HepG2 (cell line): ENCODE results near the gene GNAL. TPM values are rescaled to one million over a fixed set of nuclear protein-coding genes. Genes with fewer than 3 reads are reported as not detected.

Experiments
- ATAC-seq: fragments of 200-7000 bp; cut with Tn5 transposase; 3 replicates; pipeline ENCODE4 v1.9.1; 2020; ENCODE audit warnings: mild to moderate bottlenecking, moderate library complexity
- BruUV-seq: library from RNA; stranded (reverse); fragments of 400-500 nt; replicated peaks from 2 replicates; lab custom pipeline; 2021; lab: Mats Ljungman, UMichigan
- CTCF ChIA-PET: fragments of 300-600 bp; formaldehyde crosslinking; extraction: SDS; loops from one replicate; lab custom pipeline; 2021; ENCODE audit warnings: low total read pairs, inconsistent platforms, low intra/inter-chr PET ratio; lab: Yijun Ruan, JAX
- POLR2A ChIA-PET: fragments of 350-600 bp; sonication (Branson Sonifier 250); formaldehyde crosslinking; loops from one replicate; lab custom pipeline; 2020; ENCODE audit warnings: antibody characterized with exemption, inconsistent platforms; lab: Yijun Ruan, JAX
- DNase-seq: peaks from one replicate; pipeline ENCODE4 v3.0.0-alpha.2; 2015; ENCODE audit warnings: low spot score
- FAIRE-seq: peaks from 3 replicates; lab custom pipeline; 2011; peaks lifted over from hg19 to GRCh38; lab: Jason Lieb, UNC
- H2AFZ ChIP-seq: one replicate; pipeline ENCODE4 v1.6.1; 2011; ENCODE audit warnings: low read length, inconsistent platforms
- H3K27ac ChIP-seq: fragments of 300-600 bp; 3 replicates; pipeline ENCODE4 v1.8.0; 2011; ENCODE audit warnings: mixed run types, mild to moderate bottlenecking, mixed read lengths, low read length, inconsistent platforms; ENCODE audit not compliant: insufficient read depth; ENCODE audit errors: extremely low read length
- H3K27me3 ChIP-seq, 2 experiments: fragments of 200-600 bp in 1 of 2; 2 replicates in 1 of 2; 3 replicates in 1 of 2; pipeline versions ENCODE4 v1.6.0 to v1.8.0; 2011; ENCODE audit warnings: low read length in 2 of 2, mild to moderate bottlenecking in 2 of 2, moderate library complexity in 2 of 2, inconsistent platforms in 1 of 2; ENCODE audit not compliant: insufficient read depth in 2 of 2, control insufficient read depth in 1 of 2
- H3K36me3 ChIP-seq, 2 experiments: fragments of 200-600 bp in 1 of 2; replicated peaks in 1 of 2; 2 replicates in 1 of 2; 3 replicates in 1 of 2; pipeline versions ENCODE4 v1.5.1 to v1.8.0; 2011; ENCODE audit warnings: low read length in 2 of 2, inconsistent platforms in 1 of 2; ENCODE audit not compliant: insufficient read depth in 2 of 2, control insufficient read depth in 1 of 2
- H3K4me1 ChIP-seq: 2 replicates; pipeline ENCODE4 v1.5.1; 2012; ENCODE audit warnings: low read length, inconsistent platforms; ENCODE audit not compliant: insufficient read depth
- H3K4me2 ChIP-seq: 2 replicates; pipeline ENCODE4 v1.6.0; 2011; ENCODE audit warnings: low read depth, low read length, inconsistent platforms
- H3K4me3 ChIP-seq, 3 experiments: fragments of 200-600 bp in 1 of 3; sonication (generic), shearing (Covaris generic) in 1 of 3; replicated peaks in 1 of 3; 2 replicates each; pipeline ENCODE4 v1.5.1; 2011 to 2016; ENCODE audit warnings: low read length in 3 of 3, inconsistent platforms in 2 of 3, low read depth in 2 of 3, mild to moderate bottlenecking in 2 of 3, control low read depth in 1 of 3, mixed read lengths in 1 of 3; ENCODE audit not compliant: insufficient read depth in 1 of 3
- H3K79me2 ChIP-seq: one replicate; pipeline ENCODE4 v1.6.1; 2011; ENCODE audit warnings: low read length, inconsistent platforms; ENCODE audit not compliant: insufficient read depth
- H3K9ac ChIP-seq: 2 replicates; pipeline ENCODE4 v1.6.0; 2011; ENCODE audit warnings: mild to moderate bottlenecking, low read depth, low read length, inconsistent platforms; ENCODE audit not compliant: insufficient read depth
- H3K9me3 ChIP-seq: 2 replicates; pipeline ENCODE4 v1.5.1; 2012; ENCODE audit warnings: mild to moderate bottlenecking, low read length
- H4K20me1 ChIP-seq: 2 replicates; pipeline ENCODE4 v1.6.0; 2011; ENCODE audit warnings: inconsistent platforms, mild to moderate bottlenecking, low read length, moderate library complexity; ENCODE audit not compliant: insufficient read depth
- ATM ChIP-seq: fragments of 450-650 bp; IDR thresholded peaks from 2 replicates; pipeline ENCODE4 v1.7.1; 2017; ENCODE audit warnings: mild to moderate bottlenecking, borderline replicate concordance
- EZH2 ChIP-seq: conservative IDR thresholded peaks from 2 replicates; pipeline ENCODE4 v1.6.1; 2012; ENCODE audit warnings: mild to moderate bottlenecking, low read depth, low read length, moderate library complexity
- JUNB ChIP-seq: sonication (generic); formaldehyde crosslinking; IDR thresholded peaks from 2 replicates; pipeline ENCODE4 v1.8.0; 2022; ENCODE audit warnings: missing genetic modification reagents, mild to moderate bottlenecking, borderline replicate concordance
- MED8 ChIP-seq: sonication (generic); formaldehyde crosslinking; IDR thresholded peaks from 2 replicates; pipeline ENCODE4 v1.8.1; 2023; ENCODE audit warnings: mild to moderate bottlenecking, missing genetic modification reagents; ENCODE audit not compliant: insufficient replicate concordance
- NFYB ChIP-seq: sonication (generic); formaldehyde crosslinking; IDR thresholded peaks from 2 replicates; pipeline ENCODE4 v1.4.0; 2020; ENCODE audit warnings: missing genetic modification reagents
- PRPF4 ChIP-seq: fragments of 200-400 bp; formaldehyde crosslinking; IDR thresholded peaks from 2 replicates; pipeline ENCODE4 v1.6.1; 2016; ENCODE audit warnings: low read length, low read depth; ENCODE audit not compliant: poor library complexity, severe bottlenecking
- ZNF205 ChIP-seq: IDR thresholded peaks from 2 replicates; pipeline ENCODE4 v1.6.1; 2018; ENCODE audit warnings: missing biosample characterization, missing genetic modification reagents
- ZNF253 ChIP-seq: sonication (generic); formaldehyde crosslinking; IDR thresholded peaks from 2 replicates; pipeline ENCODE4 v1.8.0; 2022; ENCODE audit warnings: mild to moderate bottlenecking, missing genetic modification reagents, borderline replicate concordance
- ZNF501 ChIP-seq: sonication (generic); formaldehyde crosslinking; IDR thresholded peaks from 2 replicates; pipeline ENCODE4 v1.5.1; 2020; ENCODE audit warnings: mild to moderate bottlenecking, moderate library complexity, missing genetic modification reagents
- ZNF550 ChIP-seq: sonication (generic); formaldehyde crosslinking; IDR thresholded peaks from 2 replicates; pipeline ENCODE4 v1.4.0; 2020; ENCODE audit warnings: mild to moderate bottlenecking, missing genetic modification reagents, borderline replicate concordance
- ZNF644 ChIP-seq: IDR thresholded peaks from 2 replicates; pipeline ENCODE4 v1.6.1; 2016; ENCODE audit warnings: low read depth
- WGBS: methylation state at CpG from one replicate; pipeline ENCODE4 v1.1.6; 2017; ENCODE audit warnings: low lambda C conversion rate; 5-methylcytosine and 5-hydroxymethylcytosine counted together
- in situ Hi-C: cut with HindIII; loops from 2 replicates; pipeline ENCODE4 v1.10.0; 2017; ENCODE audit warnings: low pct_unique_long_range_greater_than_20kb; ENCODE audit not compliant: extremely low pct_ligation_motif_present
- intact Hi-C: fragments of 100-400 bp; cut with micrococcal nuclease; formaldehyde crosslinking; loops from one replicate; pipeline ENCODE4 v1.10.0; 2022; ENCODE audit not compliant: unreplicated experiment
- polyA plus RNA-seq, 8 experiments: library from polyadenylated mRNA; depleted of rRNA in 3 of 8; stranded (reverse) in 7 of 8; unstranded in 1 of 8; fragments of >200 nt; fragmentation: Illumina TruSeq in 4 of 8; extraction: Trizol in 4 of 8; gene quantifications; 2 replicates each; pipeline versions ENCODE4 v1.2.1 to v1.2.3, GENCODE V29; 2011 to 2016; ENCODE audit warnings: low read depth in 4 of 8, missing spikeins in 1 of 8, mixed read lengths in 1 of 8; ENCODE audit not compliant: insufficient read depth in 1 of 8
- total RNA-seq, 5 experiments: library from RNA; depleted of rRNA; stranded (reverse); fragments of >200 nt; fragmentation: Illumina TruSeq; extraction: Trizol; gene quantifications; 2 replicates each; pipeline ENCODE4 v1.2.3, GENCODE V29; 2016; ENCODE audit warnings: low read depth in 1 of 5
- TF ChIP-seq, protein P1 (sequence below): IDR thresholded peaks from 2 replicates; pipeline ENCODE4 v1.6.1; 2018; ENCODE audit warnings: missing genetic modification reagents
- TF ChIP-seq, protein P2 (sequence below): sonication (generic); formaldehyde crosslinking; IDR thresholded peaks from 2 replicates; pipeline ENCODE4 v1.9.0; 2021; ENCODE audit warnings: missing genetic modification reagents, borderline replicate concordance
- TF ChIP-seq, protein P3 (sequence below): IDR thresholded peaks from 2 replicates; pipeline ENCODE4 v1.6.1; 2016; ENCODE audit warnings: missing compliant biosample characterization, missing genetic modification reagents, borderline replicate concordance
- TF ChIP-seq, protein P4 (sequence below): sonication (generic); formaldehyde crosslinking; IDR thresholded peaks from 2 replicates; pipeline ENCODE4 v1.4.0; 2020; ENCODE audit warnings: missing genetic modification reagents
- TF ChIP-seq, protein P5 (sequence below): sonication (generic); formaldehyde crosslinking; IDR thresholded peaks from 2 replicates; pipeline ENCODE4 v1.5.0; 2020; ENCODE audit warnings: missing genetic modification reagents

GNAL gene
- total and polyA plus RNA-seq, 2 of the 13 experiments (the other 11 are each of a cell fraction or from before 2014, with no cell fraction given), result 0.87 to 1.4 TPM

DNA sequence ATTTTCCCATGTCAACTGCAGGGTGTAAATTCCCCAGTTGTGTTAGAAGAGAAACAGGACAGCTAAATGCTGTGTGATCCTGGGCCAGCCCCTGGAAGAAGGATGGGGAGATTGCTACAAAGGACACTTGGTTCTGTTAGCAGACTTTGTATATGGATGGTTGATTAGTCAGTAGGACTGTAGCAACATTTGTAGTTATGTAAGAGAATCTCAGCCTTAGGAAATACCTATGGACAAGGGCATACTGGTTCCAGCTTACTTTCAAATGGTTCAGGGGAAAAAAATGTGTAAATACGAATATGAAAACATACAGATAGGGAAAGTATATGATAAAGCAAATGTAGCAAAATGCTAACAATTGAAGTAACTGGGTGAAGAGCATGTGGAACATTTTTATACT, 47.6 kb downstream of the GNAL start:
- H3K4me3 ChIP-seq, result no peak overlapping the region
- H3K4me1 ChIP-seq, result no peaks in the 10 kb centered on the region
- H3K27me3 ChIP-seq, result peaks cover 0 to 8% of the 10 kb centered on the region in 2 experiments; a peak in 2 of 5 replicates
- H3K9me3 ChIP-seq, result no peaks in the 10 kb centered on the region
- no peak overlapping the region for H2AFZ ChIP-seq
- no peak overlapping the region for H3K27ac ChIP-seq
- H3K79me2 ChIP-seq, result no peaks in the 10 kb centered on the region
- in situ Hi-C loops, result loop anchor here (5.0 kb wide), 1 partner anchor 306 kb away; no protein-coding TSS in a partner anchor
- ATAC-seq, result no peak
- 6% methylated on average over 1 of the region's 1 CpG for WGBS
- FAIRE-seq, result no peak
- no peak overlapping the region for H3K4me2 ChIP-seq
- no TSS peak for BruUV-seq
- no peak overlapping the region for H3K9ac ChIP-seq
- intact Hi-C loops, result no loop called here
- DNase-seq, result no peak
- H4K20me1 ChIP-seq, result no peaks in the 10 kb centered on the region
- ChIA-PET POLR2A (no interaction called here), CTCF (no interaction called here)
- H3K36me3 ChIP-seq, result no peaks in the 10 kb centered on the region
- TF ChIP-seq EZH2 (no peak), ZNF253 (no peak), ZNF501 (no peak), PRPF4 (no peak), ZNF644 (no peak), MED8 (CRISPR knock-in tag) (no peak), ZNF205 (CRISPR knock-in tag) (no peak), ZNF550 (CRISPR knock-in tag) (no peak), NFYB (CRISPR knock-in tag) (no peak), JUNB (no peak), ATM (no peak)
- TF ChIP-seq, protein P1, sequence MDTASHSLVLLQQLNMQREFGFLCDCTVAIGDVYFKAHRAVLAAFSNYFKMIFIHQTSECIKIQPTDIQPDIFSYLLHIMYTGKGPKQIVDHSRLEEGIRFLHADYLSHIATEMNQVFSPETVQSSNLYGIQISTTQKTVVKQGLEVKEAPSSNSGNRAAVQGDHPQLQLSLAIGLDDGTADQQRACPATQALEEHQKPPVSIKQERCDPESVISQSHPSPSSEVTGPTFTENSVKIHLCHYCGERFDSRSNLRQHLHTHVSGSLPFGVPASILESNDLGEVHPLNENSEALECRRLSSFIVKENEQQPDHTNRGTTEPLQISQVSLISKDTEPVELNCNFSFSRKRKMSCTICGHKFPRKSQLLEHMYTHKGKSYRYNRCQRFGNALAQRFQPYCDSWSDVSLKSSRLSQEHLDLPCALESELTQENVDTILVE (CRISPR knock-in tag), result no peak
- TF ChIP-seq, protein P2, sequence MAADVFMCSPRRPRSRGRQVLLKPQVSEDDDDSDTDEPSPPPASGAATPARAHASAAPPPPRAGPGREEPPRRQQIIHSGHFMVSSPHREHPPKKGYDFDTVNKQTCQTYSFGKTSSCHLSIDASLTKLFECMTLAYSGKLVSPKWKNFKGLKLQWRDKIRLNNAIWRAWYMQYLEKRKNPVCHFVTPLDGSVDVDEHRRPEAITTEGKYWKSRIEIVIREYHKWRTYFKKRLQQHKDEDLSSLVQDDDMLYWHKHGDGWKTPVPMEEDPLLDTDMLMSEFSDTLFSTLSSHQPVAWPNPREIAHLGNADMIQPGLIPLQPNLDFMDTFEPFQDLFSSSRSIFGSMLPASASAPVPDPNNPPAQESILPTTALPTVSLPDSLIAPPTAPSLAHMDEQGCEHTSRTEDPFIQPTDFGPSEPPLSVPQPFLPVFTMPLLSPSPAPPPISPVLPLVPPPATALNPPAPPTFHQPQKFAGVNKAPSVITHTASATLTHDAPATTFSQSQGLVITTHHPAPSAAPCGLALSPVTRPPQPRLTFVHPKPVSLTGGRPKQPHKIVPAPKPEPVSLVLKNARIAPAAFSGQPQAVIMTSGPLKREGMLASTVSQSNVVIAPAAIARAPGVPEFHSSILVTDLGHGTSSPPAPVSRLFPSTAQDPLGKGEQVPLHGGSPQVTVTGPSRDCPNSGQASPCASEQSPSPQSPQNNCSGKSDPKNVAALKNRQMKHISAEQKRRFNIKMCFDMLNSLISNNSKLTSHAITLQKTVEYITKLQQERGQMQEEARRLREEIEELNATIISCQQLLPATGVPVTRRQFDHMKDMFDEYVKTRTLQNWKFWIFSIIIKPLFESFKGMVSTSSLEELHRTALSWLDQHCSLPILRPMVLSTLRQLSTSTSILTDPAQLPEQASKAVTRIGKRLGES (CRISPR knock-in tag), result no peak
- TF ChIP-seq, protein P3, sequence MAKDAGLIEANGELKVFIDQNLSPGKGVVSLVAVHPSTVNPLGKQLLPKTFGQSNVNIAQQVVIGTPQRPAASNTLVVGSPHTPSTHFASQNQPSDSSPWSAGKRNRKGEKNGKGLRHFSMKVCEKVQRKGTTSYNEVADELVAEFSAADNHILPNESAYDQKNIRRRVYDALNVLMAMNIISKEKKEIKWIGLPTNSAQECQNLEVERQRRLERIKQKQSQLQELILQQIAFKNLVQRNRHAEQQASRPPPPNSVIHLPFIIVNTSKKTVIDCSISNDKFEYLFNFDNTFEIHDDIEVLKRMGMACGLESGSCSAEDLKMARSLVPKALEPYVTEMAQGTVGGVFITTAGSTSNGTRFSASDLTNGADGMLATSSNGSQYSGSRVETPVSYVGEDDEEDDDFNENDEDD (CRISPR knock-in tag), result no peak
- TF ChIP-seq, protein P4, sequence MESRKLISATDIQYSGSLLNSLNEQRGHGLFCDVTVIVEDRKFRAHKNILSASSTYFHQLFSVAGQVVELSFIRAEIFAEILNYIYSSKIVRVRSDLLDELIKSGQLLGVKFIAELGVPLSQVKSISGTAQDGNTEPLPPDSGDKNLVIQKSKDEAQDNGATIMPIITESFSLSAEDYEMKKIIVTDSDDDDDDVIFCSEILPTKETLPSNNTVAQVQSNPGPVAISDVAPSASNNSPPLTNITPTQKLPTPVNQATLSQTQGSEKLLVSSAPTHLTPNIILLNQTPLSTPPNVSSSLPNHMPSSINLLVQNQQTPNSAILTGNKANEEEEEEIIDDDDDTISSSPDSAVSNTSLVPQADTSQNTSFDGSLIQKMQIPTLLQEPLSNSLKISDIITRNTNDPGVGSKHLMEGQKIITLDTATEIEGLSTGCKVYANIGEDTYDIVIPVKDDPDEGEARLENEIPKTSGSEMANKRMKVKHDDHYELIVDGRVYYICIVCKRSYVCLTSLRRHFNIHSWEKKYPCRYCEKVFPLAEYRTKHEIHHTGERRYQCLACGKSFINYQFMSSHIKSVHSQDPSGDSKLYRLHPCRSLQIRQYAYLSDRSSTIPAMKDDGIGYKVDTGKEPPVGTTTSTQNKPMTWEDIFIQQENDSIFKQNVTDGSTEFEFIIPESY, result no peak
- TF ChIP-seq, protein P5, sequence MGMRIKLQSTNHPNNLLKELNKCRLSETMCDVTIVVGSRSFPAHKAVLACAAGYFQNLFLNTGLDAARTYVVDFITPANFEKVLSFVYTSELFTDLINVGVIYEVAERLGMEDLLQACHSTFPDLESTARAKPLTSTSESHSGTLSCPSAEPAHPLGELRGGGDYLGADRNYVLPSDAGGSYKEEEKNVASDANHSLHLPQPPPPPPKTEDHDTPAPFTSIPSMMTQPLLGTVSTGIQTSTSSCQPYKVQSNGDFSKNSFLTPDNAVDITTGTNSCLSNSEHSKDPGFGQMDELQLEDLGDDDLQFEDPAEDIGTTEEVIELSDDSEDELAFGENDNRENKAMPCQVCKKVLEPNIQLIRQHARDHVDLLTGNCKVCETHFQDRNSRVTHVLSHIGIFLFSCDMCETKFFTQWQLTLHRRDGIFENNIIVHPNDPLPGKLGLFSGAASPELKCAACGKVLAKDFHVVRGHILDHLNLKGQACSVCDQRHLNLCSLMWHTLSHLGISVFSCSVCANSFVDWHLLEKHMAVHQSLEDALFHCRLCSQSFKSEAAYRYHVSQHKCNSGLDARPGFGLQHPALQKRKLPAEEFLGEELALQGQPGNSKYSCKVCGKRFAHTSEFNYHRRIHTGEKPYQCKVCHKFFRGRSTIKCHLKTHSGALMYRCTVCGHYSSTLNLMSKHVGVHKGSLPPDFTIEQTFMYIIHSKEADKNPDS (CRISPR knock-in tag), result no peak
